GM12878 (cell line): ENCODE measurements around the gene BCLAF3.

ENCODE experiments used
- CHD1 ChIP-seq: IDR thresholded peaks from 2 replicates; pipeline ENCODE4 v1.6.1; 2012; ENCODE audit warnings: low read depth, low read length, improper control_type of control experiment
- EZH2 ChIP-seq: IDR thresholded peaks from 2 replicates; pipeline ENCODE4 v1.6.1; 2012; ENCODE audit warnings: low read depth, mild to moderate bottlenecking, control low read depth, inconsistent platforms, low read length, borderline replicate concordance; ENCODE audit not compliant: control insufficient read depth
- MYC ChIP-seq: IDR thresholded peaks from 2 replicates; pipeline ENCODE4 v1.6.1; 2011; ENCODE audit warnings: mild to moderate bottlenecking, low read length, moderate library complexity, inconsistent platforms; ENCODE audit not compliant: insufficient read depth, insufficient replicate concordance, insufficient read length, severe bottlenecking
- RFX5 ChIP-seq: IDR thresholded peaks from 2 replicates; pipeline ENCODE4 v1.6.1; 2011; ENCODE audit warnings: low read depth, low read length, improper control_type of control experiment
- TF ChIP-seq, protein P1 (sequence below): IDR thresholded peaks from 2 replicates; pipeline ENCODE4 v1.6.1; 2012; ENCODE audit warnings: low read length, inconsistent platforms
- TF ChIP-seq, protein P2 (sequence below), 3 experiments: IDR thresholded peaks in 2 of 3; conservative IDR thresholded peaks in 1 of 3; 2 replicates each; pipeline ENCODE4 v1.5.1; 2011; ENCODE audit warnings: low read depth in 3 of 3, low read length in 3 of 3, mild to moderate bottlenecking in 3 of 3, control low read depth in 2 of 3, moderate library complexity in 2 of 3, inconsistent platforms in 1 of 3, mixed read lengths in 1 of 3; ENCODE audit not compliant: control insufficient read depth in 2 of 3, insufficient read depth in 1 of 3; ENCODE audit errors: extremely low read depth in 1 of 3
- TF ChIP-seq, protein P3 (sequence below): fragments of 450-650 bp; IDR thresholded peaks from 2 replicates; pipeline ENCODE4 v1.6.1; 2017; ENCODE audit warnings: mild to moderate bottlenecking

DNA sequence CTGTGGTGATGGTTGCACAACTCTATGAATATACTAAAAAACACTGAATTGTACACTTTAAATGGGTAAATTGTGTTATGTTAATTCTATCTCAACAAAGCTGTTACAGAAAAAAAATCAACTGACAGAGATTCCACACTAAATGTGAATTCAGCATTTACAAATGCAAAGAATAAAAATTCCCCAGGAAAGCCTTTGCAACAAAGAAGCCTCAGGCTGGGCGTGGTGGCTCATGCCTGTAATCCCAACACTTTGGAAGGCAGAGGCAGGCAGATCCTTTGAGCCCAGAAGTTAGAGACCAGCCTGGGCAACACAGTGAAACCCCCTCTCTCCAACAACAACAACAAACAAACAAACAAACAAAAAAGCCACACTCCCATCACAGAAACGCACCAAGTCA lies 8.9 kb downstream of the BCLAF3 start:
- no peak for TF ChIP-seq CHD1
- no peak for TF ChIP-seq EZH2
- TF ChIP-seq, protein P1, sequence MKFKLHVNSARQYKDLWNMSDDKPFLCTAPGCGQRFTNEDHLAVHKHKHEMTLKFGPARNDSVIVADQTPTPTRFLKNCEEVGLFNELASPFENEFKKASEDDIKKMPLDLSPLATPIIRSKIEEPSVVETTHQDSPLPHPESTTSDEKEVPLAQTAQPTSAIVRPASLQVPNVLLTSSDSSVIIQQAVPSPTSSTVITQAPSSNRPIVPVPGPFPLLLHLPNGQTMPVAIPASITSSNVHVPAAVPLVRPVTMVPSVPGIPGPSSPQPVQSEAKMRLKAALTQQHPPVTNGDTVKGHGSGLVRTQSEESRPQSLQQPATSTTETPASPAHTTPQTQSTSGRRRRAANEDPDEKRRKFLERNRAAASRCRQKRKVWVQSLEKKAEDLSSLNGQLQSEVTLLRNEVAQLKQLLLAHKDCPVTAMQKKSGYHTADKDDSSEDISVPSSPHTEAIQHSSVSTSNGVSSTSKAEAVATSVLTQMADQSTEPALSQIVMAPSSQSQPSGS, result no peak
- TF ChIP-seq, protein P2, sequence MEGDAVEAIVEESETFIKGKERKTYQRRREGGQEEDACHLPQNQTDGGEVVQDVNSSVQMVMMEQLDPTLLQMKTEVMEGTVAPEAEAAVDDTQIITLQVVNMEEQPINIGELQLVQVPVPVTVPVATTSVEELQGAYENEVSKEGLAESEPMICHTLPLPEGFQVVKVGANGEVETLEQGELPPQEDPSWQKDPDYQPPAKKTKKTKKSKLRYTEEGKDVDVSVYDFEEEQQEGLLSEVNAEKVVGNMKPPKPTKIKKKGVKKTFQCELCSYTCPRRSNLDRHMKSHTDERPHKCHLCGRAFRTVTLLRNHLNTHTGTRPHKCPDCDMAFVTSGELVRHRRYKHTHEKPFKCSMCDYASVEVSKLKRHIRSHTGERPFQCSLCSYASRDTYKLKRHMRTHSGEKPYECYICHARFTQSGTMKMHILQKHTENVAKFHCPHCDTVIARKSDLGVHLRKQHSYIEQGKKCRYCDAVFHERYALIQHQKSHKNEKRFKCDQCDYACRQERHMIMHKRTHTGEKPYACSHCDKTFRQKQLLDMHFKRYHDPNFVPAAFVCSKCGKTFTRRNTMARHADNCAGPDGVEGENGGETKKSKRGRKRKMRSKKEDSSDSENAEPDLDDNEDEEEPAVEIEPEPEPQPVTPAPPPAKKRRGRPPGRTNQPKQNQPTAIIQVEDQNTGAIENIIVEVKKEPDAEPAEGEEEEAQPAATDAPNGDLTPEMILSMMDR (IDR thresholded peaks at IDR 0.05 in 2 of 3, conservative IDR thresholded peaks at IDR 0.05 in 1 of 3; ENCODE audit: control insufficient read depth in 2 of 3, extremely low read depth in 1 of 3, insufficient read depth in 1 of 3, low read depth in 3 of 3, low read length in 3 of 3), result no peak
- no peak for TF ChIP-seq RFX5
- TF ChIP-seq, protein P3, sequence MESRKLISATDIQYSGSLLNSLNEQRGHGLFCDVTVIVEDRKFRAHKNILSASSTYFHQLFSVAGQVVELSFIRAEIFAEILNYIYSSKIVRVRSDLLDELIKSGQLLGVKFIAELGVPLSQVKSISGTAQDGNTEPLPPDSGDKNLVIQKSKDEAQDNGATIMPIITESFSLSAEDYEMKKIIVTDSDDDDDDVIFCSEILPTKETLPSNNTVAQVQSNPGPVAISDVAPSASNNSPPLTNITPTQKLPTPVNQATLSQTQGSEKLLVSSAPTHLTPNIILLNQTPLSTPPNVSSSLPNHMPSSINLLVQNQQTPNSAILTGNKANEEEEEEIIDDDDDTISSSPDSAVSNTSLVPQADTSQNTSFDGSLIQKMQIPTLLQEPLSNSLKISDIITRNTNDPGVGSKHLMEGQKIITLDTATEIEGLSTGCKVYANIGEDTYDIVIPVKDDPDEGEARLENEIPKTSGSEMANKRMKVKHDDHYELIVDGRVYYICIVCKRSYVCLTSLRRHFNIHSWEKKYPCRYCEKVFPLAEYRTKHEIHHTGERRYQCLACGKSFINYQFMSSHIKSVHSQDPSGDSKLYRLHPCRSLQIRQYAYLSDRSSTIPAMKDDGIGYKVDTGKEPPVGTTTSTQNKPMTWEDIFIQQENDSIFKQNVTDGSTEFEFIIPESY, result no peak
- no peak for TF ChIP-seq MYC
